ENCODE measurements around the gene CHRNA10. TPM values are rescaled to one million over a fixed set of nuclear protein-coding genes. Genes with fewer than 3 reads are reported as not detected.

Gene CHRNA10
- total and polyA plus RNA-seq, 2 donors (not counting 1 experiment from before 2014, with no cell fraction given) = 2.1 to 4.0 TPM

GRCh38 chr11:3623121-3623520 is 48.1 kb downstream of the CHRNA10 start:
- H3K36me3 ChIP-seq (replicated peaks in 1 of 2; ENCODE audit: control extremely low read depth in 1 of 2, control insufficient read depth in 1 of 2, extremely low read depth in 1 of 2, insufficient read depth in 2 of 2, low read length in 1 of 2) = no peaks in the 10 kb centered on the region
- ATAC-seq (ENCODE audit: low read depth) = no peak
- H4K20me1 ChIP-seq (ENCODE audit: control insufficient read depth, insufficient read depth, low read length, poor library complexity, severe bottlenecking) = no peaks in the 10 kb centered on the region
- no peaks in the 10 kb centered on the region for H3K9me3 ChIP-seq (ENCODE audit: control extremely low read depth in 1 of 3, control insufficient read depth in 2 of 3, insufficient read depth in 1 of 3, low read length in 2 of 3)
- CTCF ChIA-PET = no interaction called here
- WGBS (ENCODE audit: insufficient coverage) = 100% methylated on average over 5 of the region's 5 CpGs
- H3K4me2 ChIP-seq (replicated peaks; ENCODE audit: low read depth, low read length, poor library complexity, severe bottlenecking) = no peak overlapping the region
- DNase-seq = no peak
- H3K4me3 ChIP-seq (ENCODE audit: control extremely low read depth in 1 of 5, extremely low read depth in 1 of 5, insufficient read depth in 1 of 5, low read depth in 2 of 5, low read length in 4 of 5) = no peak overlapping the region
- H3K4me1 Mint-ChIP-seq = peaks cover 2% of the 10 kb centered on the region
- H3K27me3 ChIP-seq (replicated peaks in 1 of 4; ENCODE audit: control extremely low read depth in 1 of 4, control insufficient read depth in 3 of 4, insufficient read depth in 4 of 4, low read length in 3 of 4) = no peaks in the 10 kb centered on the region
- no peak overlapping the region for H3K27ac Mint-ChIP-seq
- no peak overlapping the region for H2AFZ ChIP-seq (ENCODE audit: insufficient read depth, low read depth, low read length, poor library complexity, severe bottlenecking)
- H3K9ac ChIP-seq (ENCODE audit: low read length) = no peak overlapping the region
- H3K4me1 ChIP-seq (ENCODE audit: control insufficient read depth in 2 of 2, insufficient read depth in 2 of 2, low read length in 2 of 2) = no peaks in the 10 kb centered on the region
- TF ChIP-seq EZH2 (IDR thresholded peaks at IDR 0.05; ENCODE audit: borderline replicate concordance, insufficient read depth, low read depth, low read length, poor library complexity, severe bottlenecking) = no peak
- TF ChIP-seq, protein P1, sequence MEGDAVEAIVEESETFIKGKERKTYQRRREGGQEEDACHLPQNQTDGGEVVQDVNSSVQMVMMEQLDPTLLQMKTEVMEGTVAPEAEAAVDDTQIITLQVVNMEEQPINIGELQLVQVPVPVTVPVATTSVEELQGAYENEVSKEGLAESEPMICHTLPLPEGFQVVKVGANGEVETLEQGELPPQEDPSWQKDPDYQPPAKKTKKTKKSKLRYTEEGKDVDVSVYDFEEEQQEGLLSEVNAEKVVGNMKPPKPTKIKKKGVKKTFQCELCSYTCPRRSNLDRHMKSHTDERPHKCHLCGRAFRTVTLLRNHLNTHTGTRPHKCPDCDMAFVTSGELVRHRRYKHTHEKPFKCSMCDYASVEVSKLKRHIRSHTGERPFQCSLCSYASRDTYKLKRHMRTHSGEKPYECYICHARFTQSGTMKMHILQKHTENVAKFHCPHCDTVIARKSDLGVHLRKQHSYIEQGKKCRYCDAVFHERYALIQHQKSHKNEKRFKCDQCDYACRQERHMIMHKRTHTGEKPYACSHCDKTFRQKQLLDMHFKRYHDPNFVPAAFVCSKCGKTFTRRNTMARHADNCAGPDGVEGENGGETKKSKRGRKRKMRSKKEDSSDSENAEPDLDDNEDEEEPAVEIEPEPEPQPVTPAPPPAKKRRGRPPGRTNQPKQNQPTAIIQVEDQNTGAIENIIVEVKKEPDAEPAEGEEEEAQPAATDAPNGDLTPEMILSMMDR (IDR thresholded peaks at IDR 0.05) = no peak
- H3K4me3 Mint-ChIP-seq = no peak overlapping the region
- no peaks in the 10 kb centered on the region for H3K79me2 ChIP-seq (ENCODE audit: control insufficient read depth, insufficient read depth, low read length)
- no peak overlapping the region for H3K27ac ChIP-seq (ENCODE audit: low read length in 2 of 2)
- no peaks in the 10 kb centered on the region for H3K9me3 Mint-ChIP-seq (ENCODE audit: insufficient read depth)
- POLR2A ChIA-PET = no interaction called here
- intact Hi-C loops (cut with micrococcal nuclease) = no loop called here
- no peaks in the 10 kb centered on the region for H3K27me3 Mint-ChIP-seq

GRCh38 chr11:3622521-3622920 is 48.7 kb downstream of the CHRNA10 start:
- Histone ChIP-seq H3K79me2 (ENCODE audit: control insufficient read depth, insufficient read depth, low read length) (no peaks in the 10 kb centered on the region), H3K4me1 (ENCODE audit: control insufficient read depth in 2 of 2, insufficient read depth in 2 of 2, low read length in 2 of 2) (no peaks in the 10 kb centered on the region), H3K4me2 (replicated peaks; ENCODE audit: low read depth, low read length, poor library complexity, severe bottlenecking) (no peak overlapping the region), H3K9me3 (ENCODE audit: control extremely low read depth in 1 of 3, control insufficient read depth in 2 of 3, insufficient read depth in 1 of 3, low read length in 2 of 3) (no peaks in the 10 kb centered on the region), H3K27ac (ENCODE audit: low read length in 2 of 2) (no peak overlapping the region), H3K36me3 (replicated peaks in 1 of 2; ENCODE audit: control extremely low read depth in 1 of 2, control insufficient read depth in 1 of 2, extremely low read depth in 1 of 2, insufficient read depth in 2 of 2, low read length in 1 of 2) (no peaks in the 10 kb centered on the region), H4K20me1 (ENCODE audit: control insufficient read depth, insufficient read depth, low read length, poor library complexity, severe bottlenecking) (no peaks in the 10 kb centered on the region), H3K4me3 (ENCODE audit: control extremely low read depth in 1 of 5, extremely low read depth in 1 of 5, insufficient read depth in 1 of 5, low read depth in 2 of 5, low read length in 4 of 5) (no peak overlapping the region), H3K27me3 (replicated peaks in 1 of 4; ENCODE audit: control extremely low read depth in 1 of 4, control insufficient read depth in 3 of 4, insufficient read depth in 4 of 4, low read length in 3 of 4) (no peaks in the 10 kb centered on the region), H2AFZ (ENCODE audit: insufficient read depth, low read depth, low read length, poor library complexity, severe bottlenecking) (no peak overlapping the region), H3K9ac (ENCODE audit: low read length) (no peak overlapping the region)
- H3K9me3 Mint-ChIP-seq (ENCODE audit: insufficient read depth) = no peaks in the 10 kb centered on the region
- 71% methylated on average over 4 of the region's 4 CpGs for WGBS (ENCODE audit: insufficient coverage)
- no peaks in the 10 kb centered on the region for H3K27me3 Mint-ChIP-seq
- ChIA-PET POLR2A (no interaction called here), CTCF (no interaction called here)
- no peak for ATAC-seq (ENCODE audit: low read depth)
- no peak for DNase-seq
- peaks cover 2% of the 10 kb centered on the region for H3K4me1 Mint-ChIP-seq
- no peak for TF ChIP-seq EZH2 (IDR thresholded peaks at IDR 0.05; ENCODE audit: borderline replicate concordance, insufficient read depth, low read depth, low read length, poor library complexity, severe bottlenecking)
- TF ChIP-seq, protein P1 (IDR thresholded peaks at IDR 0.05) = no peak
- intact Hi-C loops (cut with micrococcal nuclease) = no loop called here
- H3K27ac Mint-ChIP-seq = no peak overlapping the region
- no peak overlapping the region for H3K4me3 Mint-ChIP-seq

Data from B cell (primary cell).